Mucosa of descending colon (tissue), 3 donors: ENCODE results near the gene CD74. TPM values are rescaled to one million over a fixed set of nuclear protein-coding genes. Genes with fewer than 3 reads are reported as not detected.
"Not testable (repeated sequence)": the region's sequence is repeated elsewhere in the genome, so short reads cannot be mapped to it uniquely, and the experiment has no call there.

Experiments
- ATAC-seq: fragments of 200-7000 bp; cut with Tn5 transposase; one replicate; pipeline ENCODE4 v1.9.1; 2020; ENCODE audit warnings: mild to moderate bottlenecking, moderate library complexity
- DNase-seq, 3 donors: peaks; one replicate each; pipeline ENCODE4 v3.0.0-alpha.2; 2020
- H3K36me3 ChIP-seq: fragments of 200-600 bp; one replicate; pipeline ENCODE4 v1.8.0; 2021; ENCODE audit warnings: low read depth, mild to moderate bottlenecking
- H3K4me1 ChIP-seq: fragments of 200-600 bp; one replicate; pipeline ENCODE4 v1.8.0; 2021; ENCODE audit warnings: low read depth, mild to moderate bottlenecking
- H3K4me3 ChIP-seq: fragments of 200-600 bp; one replicate; pipeline ENCODE4 v1.8.0; 2021; ENCODE audit warnings: mild to moderate bottlenecking
- H3K9me3 ChIP-seq: fragments of 200-600 bp; one replicate; pipeline ENCODE4 v1.8.0; 2021; ENCODE audit warnings: mild to moderate bottlenecking
- CTCF ChIP-seq: fragments of 200-600 bp; IDR thresholded peaks from one replicate; pipeline ENCODE4 v1.8.0; 2022; ENCODE audit warnings: antibody characterized with exemption, mild to moderate bottlenecking
- intact Hi-C, 2 donors: fragments of 100-400 bp; cut with DNase I in 1 of 2; cut with micrococcal nuclease in 1 of 2; formaldehyde crosslinking; loops; one replicate each; pipeline versions ENCODE4 v1.11.0 to v1.11.1; 2022; cut with DNase I, micrococcal nuclease
- total RNA-seq, 3 donors: library from RNA; stranded (reverse); fragmentation: NEBNext Ultra II Directional in 2 of 3; extraction: Animal tissue kit (Norgen Biotek cat#: 25700) in 2 of 3; gene quantifications; one replicate each; pipeline versions ENCODE4 v1.2.1 to v1.2.4, GENCODE V29; 2021 to 2023
- donor health status: DM: no; HTN: no; CAD: no; lungs with moderate emphysema.
- donor health status: DM: no; HTN: no; CAD: no.
- donor health status: DM: no; HTN: yes; CAD: no.

CD74 gene
- total RNA-seq, 3 donors from 2014 or later: 198 to 1,033 (median 284) TPM

GRCh38 chr5:150431048-150431447 lies 18.3 kb upstream of the CD74 start:
- ATAC-seq (no peak), DNase-seq (no peak)
- no peak overlapping the region for H3K4me3 ChIP-seq
- TF ChIP-seq CTCF: no peak
- H3K4me1 ChIP-seq: no peaks in the 10 kb centered on the region
- H3K36me3 ChIP-seq: no peaks in the 10 kb centered on the region
- intact Hi-C loops: no loop called here
- H3K9me3 ChIP-seq: no peaks in the 10 kb centered on the region

- Histone ChIP-seq H3K36me3 (no peaks in the 10 kb centered on the region), H3K9me3 (no peaks in the 10 kb centered on the region), H3K4me3 (no peak overlapping the region), H3K4me1 (no peaks in the 10 kb centered on the region)
- TF ChIP-seq CTCF: no peak
- DNase-seq: no peak
- intact Hi-C loops: no loop called here
- peak; percentile 5 for ATAC-seq
These were observed 16.7 kb upstream of the CD74 start for GRCh38 chr5:150429410-150429873.

- no peak overlapping the region for H3K4me3 ChIP-seq
- no peaks in the 10 kb centered on the region for H3K36me3 ChIP-seq
- ATAC-seq: no peak
- no peak for DNase-seq
- intact Hi-C loops: no loop called here
- no peaks in the 10 kb centered on the region for H3K9me3 ChIP-seq
- no peak for TF ChIP-seq CTCF
- H3K4me1 ChIP-seq: no peaks in the 10 kb centered on the region
These were observed 16.3 kb upstream of the CD74 start for GRCh38 chr5:150428978-150429377.

GRCh38 chr5:150428106-150428876 lies 15.6 kb upstream of the CD74 start:
- Histone ChIP-seq H3K4me3 (no peak overlapping the region), H3K36me3 (no peaks in the 10 kb centered on the region), H3K4me1 (no peaks in the 10 kb centered on the region), H3K9me3 (no peaks in the 10 kb centered on the region)
- DNase-seq: peak; percentile 69 to 78 (median 69)
- no peak for TF ChIP-seq CTCF
- intact Hi-C loops: no loop called here
- peak; percentile 90 for ATAC-seq

GRCh38 chr5:150426165-150426564 lies 13.5 kb upstream of the CD74 start:
- H3K36me3 ChIP-seq, ATAC-seq, H3K4me1 ChIP-seq, H3K4me3 ChIP-seq, intact Hi-C loops, H3K9me3 ChIP-seq, DNase-seq: not testable (repeated sequence)

GRCh38 chr5:150422758-150423157 lies 10.0 kb upstream of the CD74 start:
- Histone ChIP-seq H3K9me3 (no peaks in the 10 kb centered on the region), H3K4me3 (no peak overlapping the region), H3K4me1 (no peaks in the 10 kb centered on the region), H3K36me3 (no peaks in the 10 kb centered on the region)
- no peak for ATAC-seq
- TF ChIP-seq CTCF: no peak
- intact Hi-C loops: no loop called here
- DNase-seq: no peak
